Ramos (cell line): Measurements from ENCODE around the gene SLC23A3.

Source experiments
- in situ Hi-C: fragments of 300-500 bp; cut with MboI; formaldehyde crosslinking; loops from one replicate; pipeline ENCODE4 v1.14.3; 2022; ENCODE audit warnings: low sequenced_read_pairs; ENCODE audit not compliant: unreplicated experiment

SLC23A3 gene

GRCh38 chr2:219123356-219124135 is 46.3 kb downstream of the SLC23A3 start:
- in situ Hi-C loops = no loop called here

DNA sequence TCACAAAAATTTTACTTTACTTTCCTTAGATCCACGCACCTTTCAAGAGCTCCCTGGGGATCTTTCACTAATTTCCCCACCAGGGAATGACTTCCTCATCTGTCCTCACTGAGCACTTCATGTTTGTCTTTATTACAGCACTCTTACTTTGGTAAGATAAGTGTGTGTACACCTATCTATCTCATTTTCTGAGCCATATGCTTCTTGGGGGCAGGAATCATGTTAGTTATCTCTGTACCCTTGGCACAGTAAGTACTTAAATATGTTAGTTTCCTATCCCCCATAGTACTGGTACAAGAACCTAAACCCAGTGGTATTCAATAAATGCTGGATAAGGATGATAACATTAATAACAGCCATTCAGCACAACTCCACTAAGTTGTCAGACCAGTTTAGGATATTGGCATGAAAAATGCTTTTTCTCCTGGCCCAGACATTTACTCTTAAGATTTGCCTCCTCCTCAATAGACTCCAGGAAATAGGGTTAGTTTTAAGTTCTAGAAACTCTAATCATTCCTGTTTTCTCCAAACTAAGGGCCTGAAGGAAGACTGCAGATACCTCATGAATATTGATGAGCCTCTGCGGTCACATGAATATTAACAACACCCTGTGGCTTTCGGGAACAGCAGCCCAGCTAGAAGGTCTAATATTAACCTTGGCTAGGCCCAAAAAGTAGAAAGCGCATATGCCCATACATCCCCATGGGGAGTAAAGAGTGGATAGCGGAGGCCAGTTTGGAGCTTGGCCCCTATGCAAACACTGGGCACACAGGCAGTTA is 47.4 kb downstream of the SLC23A3 start:
- in situ Hi-C loops = no loop called here

DNA sequence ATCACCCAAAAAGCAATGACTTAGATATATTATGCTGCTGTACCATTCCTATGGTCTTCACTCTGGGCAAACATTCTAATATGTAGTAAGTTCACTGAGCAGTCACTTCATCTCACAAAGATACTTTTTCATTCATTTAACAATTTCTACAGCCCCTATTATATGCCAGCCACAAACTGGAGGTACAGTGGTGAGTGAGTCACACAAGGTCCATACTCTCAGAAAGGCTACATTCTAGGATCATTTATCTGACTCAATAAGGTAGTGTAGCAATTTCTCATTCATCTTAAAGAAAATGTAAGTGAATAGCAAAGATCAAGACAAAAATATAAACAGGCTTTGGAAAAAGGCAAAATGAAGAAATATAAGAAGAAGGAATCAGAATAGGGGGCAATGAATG is 49.7 kb downstream of the SLC23A3 start:
- in situ Hi-C loops = no loop called here

- in situ Hi-C loops = no loop called here
Measured at GRCh38 chr2:219119422-219120043, 50.3 kb downstream of the SLC23A3 start.

DNA sequence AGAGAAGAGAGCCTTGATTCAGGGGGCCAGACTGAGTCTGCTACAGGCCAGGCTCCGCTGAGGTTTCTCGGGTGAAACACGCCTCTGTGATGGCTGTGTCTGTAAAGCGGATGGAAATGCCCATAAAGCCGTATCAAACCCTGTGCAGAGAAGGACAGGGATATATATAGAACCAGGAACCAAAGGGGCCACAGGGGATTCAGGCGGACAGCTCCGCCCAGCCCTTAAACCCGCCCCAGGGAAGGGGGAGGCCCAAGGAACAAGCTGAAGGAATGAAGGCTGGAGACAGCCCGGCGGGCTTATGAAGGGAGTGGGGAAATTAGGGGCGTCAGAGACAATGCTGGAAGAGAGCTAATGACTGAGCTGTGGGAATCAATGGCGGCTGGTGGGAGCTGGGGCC is 51.3 kb downstream of the SLC23A3 start:
- in situ Hi-C loops = no loop called here

GRCh38 chr2:219116776-219117646 is 52.8 kb downstream of the SLC23A3 start:
- in situ Hi-C loops = no loop called here

GRCh38 chr2:219112651-219113338 is 57.0 kb downstream of the SLC23A3 start:
- in situ Hi-C loops = no loop called here

DNA sequence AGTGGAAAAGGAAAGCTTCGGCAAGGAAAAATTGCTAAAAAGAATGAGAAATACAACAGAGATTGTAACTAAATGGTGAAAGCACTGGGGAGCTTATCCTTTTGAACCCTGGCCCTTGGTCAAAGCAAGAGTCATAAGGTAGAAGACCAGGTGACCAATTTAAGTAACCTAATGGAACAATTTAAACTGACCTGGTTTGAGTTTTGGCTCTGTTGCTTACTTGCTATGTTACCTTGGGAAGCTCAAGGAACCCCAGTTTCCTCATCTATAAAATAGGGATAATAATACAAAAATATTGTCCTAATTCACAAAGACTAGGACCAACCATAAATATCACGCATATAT is 57.8 kb downstream of the SLC23A3 start:
- in situ Hi-C loops = no loop called here
